Measurements from ENCODE around the gene LIF. TPM values are rescaled to one million over a fixed set of nuclear protein-coding genes. Genes with fewer than 3 reads are reported as not detected.

Gene LIF
- total RNA-seq, 1 donor from 2014 or later, result 0.16 TPM

DNA sequence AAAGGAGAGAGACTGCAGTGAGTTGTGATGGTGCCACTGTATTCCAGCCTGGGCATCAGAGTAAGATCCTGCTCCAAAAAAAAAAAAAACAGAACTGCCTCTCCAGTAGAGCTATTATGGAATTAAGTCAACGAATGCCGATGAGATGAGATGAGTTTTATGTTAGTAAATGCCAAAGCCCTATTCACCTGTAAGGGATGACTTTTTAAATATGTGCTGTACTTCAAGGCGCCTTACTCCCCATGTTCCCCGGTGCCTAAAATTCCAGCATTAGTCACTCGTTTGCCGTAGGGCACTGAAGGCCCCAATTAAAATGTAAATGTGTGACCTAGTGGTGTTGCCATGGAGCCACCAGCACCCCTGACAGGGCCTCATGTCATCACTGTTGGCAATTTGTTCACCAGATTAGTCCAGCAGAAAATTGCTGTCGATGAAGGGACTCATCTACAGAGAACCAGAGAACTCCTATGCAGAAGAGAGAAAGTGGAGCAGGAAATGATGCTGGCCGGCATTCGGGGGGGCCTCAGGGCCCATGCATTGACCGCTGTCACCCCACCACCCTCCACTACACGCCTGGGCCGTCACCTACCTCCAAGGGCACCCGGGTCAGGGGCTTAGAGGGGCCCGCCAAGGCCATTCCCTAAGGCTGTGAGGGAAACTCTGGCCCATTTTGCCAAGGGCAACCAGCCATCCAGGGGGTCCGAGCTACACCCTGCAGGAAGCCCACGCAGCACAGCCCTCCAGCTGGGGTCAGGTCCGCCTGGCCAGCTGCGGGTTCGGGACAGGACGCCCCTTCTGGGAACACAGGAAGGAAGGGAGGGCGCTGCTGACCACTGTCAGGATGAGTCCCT is 17.8 kb downstream of the LIF start:
- Histone ChIP-seq H3K4me1 (no peaks in the 10 kb centered on the region), H3K27ac (replicated peaks) (no peak overlapping the region), H3K9me3 (replicated peaks) (no peaks in the 10 kb centered on the region), H3K27me3 (ENCODE audit: low read depth) (peaks cover 100% of the 10 kb centered on the region), H3K36me3 (no peaks in the 10 kb centered on the region), H3K4me3 (no peak overlapping the region)
- intact Hi-C loops (cut with micrococcal nuclease), result no loop called here
- DNase-seq, result no peak
- TF ChIP-seq, protein P1, sequence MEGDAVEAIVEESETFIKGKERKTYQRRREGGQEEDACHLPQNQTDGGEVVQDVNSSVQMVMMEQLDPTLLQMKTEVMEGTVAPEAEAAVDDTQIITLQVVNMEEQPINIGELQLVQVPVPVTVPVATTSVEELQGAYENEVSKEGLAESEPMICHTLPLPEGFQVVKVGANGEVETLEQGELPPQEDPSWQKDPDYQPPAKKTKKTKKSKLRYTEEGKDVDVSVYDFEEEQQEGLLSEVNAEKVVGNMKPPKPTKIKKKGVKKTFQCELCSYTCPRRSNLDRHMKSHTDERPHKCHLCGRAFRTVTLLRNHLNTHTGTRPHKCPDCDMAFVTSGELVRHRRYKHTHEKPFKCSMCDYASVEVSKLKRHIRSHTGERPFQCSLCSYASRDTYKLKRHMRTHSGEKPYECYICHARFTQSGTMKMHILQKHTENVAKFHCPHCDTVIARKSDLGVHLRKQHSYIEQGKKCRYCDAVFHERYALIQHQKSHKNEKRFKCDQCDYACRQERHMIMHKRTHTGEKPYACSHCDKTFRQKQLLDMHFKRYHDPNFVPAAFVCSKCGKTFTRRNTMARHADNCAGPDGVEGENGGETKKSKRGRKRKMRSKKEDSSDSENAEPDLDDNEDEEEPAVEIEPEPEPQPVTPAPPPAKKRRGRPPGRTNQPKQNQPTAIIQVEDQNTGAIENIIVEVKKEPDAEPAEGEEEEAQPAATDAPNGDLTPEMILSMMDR (IDR thresholded peaks at IDR 0.05; ENCODE audit: borderline replicate concordance), result no peak

DNA sequence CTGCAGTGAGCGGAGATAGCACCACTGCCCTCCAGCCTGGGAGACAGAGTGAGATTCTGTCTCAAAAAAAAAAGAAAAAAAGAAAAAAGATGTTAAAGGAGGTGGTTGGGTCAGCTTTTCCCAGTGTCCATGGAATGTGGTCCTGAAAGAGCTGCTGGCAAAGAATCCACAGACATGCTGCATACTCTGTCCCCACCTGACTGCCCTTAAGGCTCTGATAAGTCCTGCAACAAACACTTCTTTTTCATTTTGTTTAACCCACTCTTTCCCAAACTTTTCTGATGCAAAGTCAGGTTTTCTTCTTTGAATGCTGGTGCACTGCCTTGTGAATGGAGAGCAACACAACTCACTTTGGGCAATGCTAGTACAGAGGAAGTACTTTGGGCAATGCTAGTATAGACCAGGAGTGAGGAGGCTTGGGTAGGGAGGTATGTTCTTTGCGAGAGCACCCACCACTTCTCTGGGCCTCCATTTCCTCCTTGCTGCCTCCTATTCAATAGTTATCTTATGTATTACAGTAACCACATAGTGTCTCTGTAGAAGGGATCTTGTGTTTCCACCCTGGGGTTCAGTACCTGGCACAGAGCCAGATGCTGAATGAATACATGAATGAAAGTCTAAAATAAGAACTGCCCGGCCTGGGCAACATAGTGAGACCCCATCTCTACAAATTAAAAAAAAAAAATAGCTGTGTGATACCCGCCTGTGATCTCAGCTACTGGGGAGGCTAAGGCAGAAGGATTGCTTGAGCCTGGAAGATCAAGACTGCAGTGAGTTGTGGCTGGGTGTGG is 18.9 kb downstream of the LIF start:
- intact Hi-C loops (cut with micrococcal nuclease), result no loop called here
- H3K27ac ChIP-seq (replicated peaks), result no peak overlapping the region
- H3K9me3 ChIP-seq (replicated peaks), result no peaks in the 10 kb centered on the region
- H3K36me3 ChIP-seq, result no peaks in the 10 kb centered on the region
- no peaks in the 10 kb centered on the region for H3K4me1 ChIP-seq
- DNase-seq, result no peak
- H3K4me3 ChIP-seq, result no peak overlapping the region
- TF ChIP-seq, protein P1 (IDR thresholded peaks at IDR 0.05; ENCODE audit: borderline replicate concordance), result no peak
- H3K27me3 ChIP-seq (ENCODE audit: low read depth), result peaks cover 100% of the 10 kb centered on the region

DNA sequence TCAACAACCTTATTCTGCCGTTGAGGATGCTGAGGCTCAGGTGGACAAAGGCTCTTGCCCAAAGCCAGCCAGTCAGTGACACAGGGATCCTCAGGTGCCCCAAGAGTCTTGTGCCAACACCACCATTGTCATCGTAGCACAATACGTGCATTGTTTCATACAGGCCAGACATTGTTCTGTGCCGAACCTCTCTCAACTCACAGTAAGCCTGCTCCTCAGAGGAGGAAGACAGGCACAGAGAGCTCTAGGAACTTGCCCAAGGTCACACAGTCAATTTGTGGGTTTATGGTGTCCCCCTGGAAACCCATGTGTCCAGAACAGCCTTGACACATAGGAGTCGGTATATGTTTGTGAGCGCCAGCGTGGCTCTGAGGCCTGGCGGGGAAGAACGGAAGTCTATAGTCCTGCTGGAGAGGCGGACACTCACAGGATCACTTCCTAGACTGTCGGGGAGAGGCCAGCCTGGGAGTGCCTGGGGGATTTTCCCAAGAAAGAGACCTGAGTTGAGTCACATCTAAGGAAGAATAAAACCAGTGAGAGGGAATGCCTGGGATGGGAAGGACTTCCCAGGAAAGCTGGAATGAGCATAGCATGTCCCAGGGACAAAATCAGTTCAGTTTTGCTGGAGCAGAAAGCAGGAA is 20.2 kb downstream of the LIF start:
- no peaks in the 10 kb centered on the region for H3K9me3 ChIP-seq (replicated peaks)
- H3K4me1 ChIP-seq, result no peaks in the 10 kb centered on the region
- H3K27ac ChIP-seq (replicated peaks), result no peak overlapping the region
- DNase-seq, result no peak
- H3K4me3 ChIP-seq, result no peak overlapping the region
- no peaks in the 10 kb centered on the region for H3K36me3 ChIP-seq
- peaks cover 100% of the 10 kb centered on the region for H3K27me3 ChIP-seq (ENCODE audit: low read depth)
- intact Hi-C loops (cut with micrococcal nuclease), result no loop called here
- TF ChIP-seq, protein P1 (IDR thresholded peaks at IDR 0.05; ENCODE audit: borderline replicate concordance), result no peak

DNA sequence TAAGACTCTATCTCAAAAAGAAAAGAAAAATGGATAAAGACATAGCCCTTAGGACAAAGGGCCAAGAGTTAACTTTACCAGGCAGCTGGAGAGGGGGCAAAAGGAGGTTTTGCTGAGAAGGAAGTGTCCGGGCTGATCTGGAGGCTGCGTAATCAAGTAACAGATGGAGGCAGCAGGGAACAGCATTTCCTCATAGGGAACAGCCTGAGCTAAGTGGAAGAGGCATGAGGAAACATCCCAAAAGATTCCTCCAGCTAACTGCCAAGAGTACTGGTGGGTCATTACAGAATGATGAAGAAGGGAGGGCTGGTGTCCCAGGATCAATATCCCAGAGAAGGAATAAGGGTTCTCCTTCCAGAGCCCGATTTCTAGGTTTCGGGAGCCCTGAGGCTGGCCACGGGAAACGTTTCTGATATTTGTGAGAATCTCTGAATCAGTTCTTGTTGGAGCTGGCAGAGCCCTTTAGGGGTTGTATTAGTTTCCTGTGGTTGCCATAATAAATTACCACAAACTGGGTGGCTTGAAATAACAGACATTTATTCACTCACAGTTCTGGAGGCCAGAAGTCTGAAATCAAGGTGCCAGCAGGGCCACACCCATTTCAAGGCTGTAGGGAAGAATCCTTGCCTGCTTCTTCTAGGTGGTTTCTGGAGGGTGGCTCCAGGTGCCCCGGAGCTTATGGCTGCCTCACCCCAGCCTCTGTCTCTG is 21.2 kb downstream of the LIF start:
- Histone ChIP-seq H3K27ac (replicated peaks) (no peak overlapping the region), H3K4me3 (no peak overlapping the region), H3K4me1 (no peaks in the 10 kb centered on the region), H3K27me3 (ENCODE audit: low read depth) (peaks cover 100% of the 10 kb centered on the region), H3K9me3 (replicated peaks) (no peaks in the 10 kb centered on the region), H3K36me3 (no peaks in the 10 kb centered on the region)
- TF ChIP-seq, protein P1 (IDR thresholded peaks at IDR 0.05; ENCODE audit: borderline replicate concordance), result no peak
- no peak for DNase-seq
- intact Hi-C loops (cut with micrococcal nuclease), result no loop called here
